ENCODE results near the gene UBE2C.
A peak's percentile ranks its signal among the peaks of the same experiment; 100 is the strongest.

The UBE2C gene

DNA sequence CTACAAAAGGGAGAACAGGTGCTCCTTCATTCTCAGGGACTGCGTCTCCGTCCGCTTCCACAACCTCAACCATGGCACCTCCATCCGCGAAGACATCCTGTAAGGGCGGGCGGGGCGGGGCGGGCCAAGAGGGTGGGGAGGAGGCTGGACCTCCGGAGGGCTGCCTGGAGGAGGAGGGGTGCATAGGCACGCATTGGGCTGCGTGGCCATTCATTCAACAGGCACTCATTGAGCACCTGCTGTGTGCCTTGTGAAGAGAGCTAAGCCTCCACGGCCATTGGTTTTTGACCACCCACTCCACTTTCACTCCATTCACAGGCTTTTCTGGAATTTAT is 45.4 kb downstream of the UBE2C start:
- Histone ChIP-seq H3K9ac (ENCODE audit: low read depth in 1 of 2, low read length in 2 of 2) (peak overlapping the region; percentile 75 to 83), H3K36me3 (ENCODE audit: control insufficient read depth in 2 of 2, insufficient read depth in 2 of 2, low read length in 2 of 2) (peaks cover 2 to 11% of the 10 kb centered on the region in 2 donors), H3K27ac (ENCODE audit: low read depth in 2 of 2, low read length in 2 of 2) (peak overlapping the region; percentile 83 to 91), H3K9me3 (ENCODE audit: control insufficient read depth in 2 of 2, low read length in 2 of 2) (no peaks in the 10 kb centered on the region), H3K27me3 (ENCODE audit: control insufficient read depth in 2 of 2, insufficient read depth in 2 of 2, low read length in 2 of 2) (no peaks in the 10 kb centered on the region), H3K4me1 (ENCODE audit: control insufficient read depth in 2 of 2, insufficient read depth in 2 of 2, low read length in 2 of 2) (peaks cover 23 to 29% of the 10 kb centered on the region in 2 donors), H3K4me3 (ENCODE audit: low read length in 2 of 2) (peak overlapping the region; percentile 95 to 96)

DNA sequence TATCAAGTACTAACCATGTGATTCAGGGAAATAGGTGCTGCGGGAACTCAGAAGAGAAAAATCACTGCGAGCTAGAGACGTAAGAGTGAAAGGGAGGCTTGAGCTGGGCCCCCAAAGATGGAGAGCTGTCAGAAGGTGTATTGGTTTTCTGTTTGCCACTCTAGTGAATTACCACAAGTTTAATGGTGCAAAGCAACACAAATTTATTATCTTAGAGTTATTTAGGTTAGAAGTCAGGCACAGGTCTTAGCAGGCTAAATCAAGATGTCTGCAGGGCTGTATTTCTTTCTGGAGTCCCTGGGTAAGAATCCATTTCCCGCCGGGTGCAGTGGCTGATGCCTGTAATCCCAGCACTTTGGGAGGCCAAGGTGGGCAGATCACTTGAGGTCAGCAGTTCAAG is 47.5 kb downstream of the UBE2C start:
- H3K9me3 ChIP-seq (ENCODE audit: control insufficient read depth in 2 of 2, low read length in 2 of 2), result no peaks in the 10 kb centered on the region
- peaks cover 0 to 2% of the 10 kb centered on the region in 2 donors for H3K36me3 ChIP-seq (ENCODE audit: control insufficient read depth in 2 of 2, insufficient read depth in 2 of 2, low read length in 2 of 2)
- H3K4me3 ChIP-seq (ENCODE audit: low read length in 2 of 2), result no peak overlapping the region
- H3K9ac ChIP-seq (ENCODE audit: low read depth in 1 of 2, low read length in 2 of 2), result no peak overlapping the region
- no peak overlapping the region for H3K27ac ChIP-seq (ENCODE audit: low read depth in 2 of 2, low read length in 2 of 2)
- no peaks in the 10 kb centered on the region for H3K27me3 ChIP-seq (ENCODE audit: control insufficient read depth in 2 of 2, insufficient read depth in 2 of 2, low read length in 2 of 2)
- H3K4me1 ChIP-seq (ENCODE audit: control insufficient read depth in 2 of 2, insufficient read depth in 2 of 2, low read length in 2 of 2), result peaks cover 24 to 27% of the 10 kb centered on the region in 2 donors

DNA sequence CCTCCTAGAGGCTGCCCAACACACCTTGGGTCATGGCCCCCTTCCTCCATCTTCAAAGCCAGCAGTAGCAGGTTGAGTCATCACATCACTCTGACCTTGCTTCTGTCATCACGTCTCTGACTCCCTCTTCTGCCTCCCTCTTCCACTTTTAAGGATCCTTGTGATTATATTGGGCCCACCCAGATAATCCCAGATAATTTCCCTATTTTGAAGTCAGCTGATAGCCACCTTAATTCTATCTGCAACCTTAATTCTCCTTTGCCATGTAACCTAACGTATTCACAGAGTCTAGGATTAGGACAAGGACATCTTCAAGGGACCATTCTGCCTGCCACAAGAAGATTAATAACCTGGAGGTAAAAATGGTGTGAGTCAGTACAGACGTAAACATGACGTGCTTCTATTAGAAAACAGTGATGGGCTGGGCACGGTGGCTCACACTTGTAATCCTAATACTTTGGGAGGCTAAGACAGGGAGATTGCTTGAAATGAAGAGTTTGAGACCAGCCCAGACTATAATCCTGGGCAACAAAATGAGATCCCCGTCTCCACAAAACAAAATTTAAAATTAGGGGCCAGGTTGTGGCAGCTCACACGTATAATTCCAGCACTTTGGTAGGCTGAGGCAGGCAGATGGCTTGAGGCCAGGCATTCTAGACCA is 48.2 kb downstream of the UBE2C start:
- peak overlapping the region; percentile 43 to 57 for H3K27ac ChIP-seq (ENCODE audit: low read depth in 2 of 2, low read length in 2 of 2)
- H3K4me3 ChIP-seq (ENCODE audit: low read length in 2 of 2), result no peak overlapping the region
- H3K9ac ChIP-seq (ENCODE audit: low read depth in 1 of 2, low read length in 2 of 2), result no peak overlapping the region
- H3K36me3 ChIP-seq (ENCODE audit: control insufficient read depth in 2 of 2, insufficient read depth in 2 of 2, low read length in 2 of 2), result no peaks in the 10 kb centered on the region
- H3K27me3 ChIP-seq (ENCODE audit: control insufficient read depth in 2 of 2, insufficient read depth in 2 of 2, low read length in 2 of 2), result no peaks in the 10 kb centered on the region
- H3K9me3 ChIP-seq (ENCODE audit: control insufficient read depth in 2 of 2, low read length in 2 of 2), result no peaks in the 10 kb centered on the region
- peaks cover 22% of the 10 kb centered on the region in 2 donors for H3K4me1 ChIP-seq (ENCODE audit: control insufficient read depth in 2 of 2, insufficient read depth in 2 of 2, low read length in 2 of 2)

DNA sequence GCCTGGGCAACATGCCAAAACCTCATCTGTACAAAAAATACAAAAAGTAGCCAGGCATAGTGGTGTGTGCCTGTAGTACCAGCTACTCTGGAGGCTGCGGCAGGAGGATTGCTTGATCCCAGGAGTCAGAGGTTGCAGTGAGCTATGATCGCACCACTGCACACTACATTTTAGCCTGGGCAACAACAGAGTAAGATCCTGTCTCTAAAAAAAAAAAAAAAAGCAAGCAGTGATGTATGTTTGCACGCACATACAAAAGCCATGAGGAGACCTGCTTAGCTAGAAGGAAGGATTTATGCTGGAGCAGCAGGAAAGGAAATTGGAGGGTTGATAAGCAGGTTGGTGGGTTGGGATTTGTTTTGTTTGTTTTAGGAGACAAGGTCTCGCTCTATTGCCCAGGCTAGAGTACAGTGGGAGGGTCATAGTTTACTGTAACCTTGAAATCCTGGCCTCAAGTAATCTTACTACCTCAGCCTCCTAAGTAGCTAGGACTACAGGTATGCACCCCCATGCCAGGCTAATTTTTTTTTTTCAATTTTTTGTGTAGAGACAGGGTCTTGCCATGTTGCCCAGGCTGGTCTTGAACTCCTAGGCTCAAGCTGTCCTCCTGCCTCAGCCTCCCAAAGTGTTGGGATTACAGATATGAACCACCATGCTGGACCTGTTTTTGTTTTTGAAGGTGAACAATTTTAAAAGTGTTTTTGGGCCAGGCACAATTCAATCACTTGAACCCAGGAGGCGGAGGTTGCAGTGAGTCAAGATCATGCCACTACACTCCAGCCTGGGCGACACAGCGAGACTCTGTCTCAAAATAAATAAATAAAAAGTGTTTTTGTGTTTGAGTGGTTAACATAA is 49.0 kb downstream of the UBE2C start:
- H3K9ac ChIP-seq (ENCODE audit: low read depth in 1 of 2, low read length in 2 of 2), result no peak overlapping the region

DNA sequence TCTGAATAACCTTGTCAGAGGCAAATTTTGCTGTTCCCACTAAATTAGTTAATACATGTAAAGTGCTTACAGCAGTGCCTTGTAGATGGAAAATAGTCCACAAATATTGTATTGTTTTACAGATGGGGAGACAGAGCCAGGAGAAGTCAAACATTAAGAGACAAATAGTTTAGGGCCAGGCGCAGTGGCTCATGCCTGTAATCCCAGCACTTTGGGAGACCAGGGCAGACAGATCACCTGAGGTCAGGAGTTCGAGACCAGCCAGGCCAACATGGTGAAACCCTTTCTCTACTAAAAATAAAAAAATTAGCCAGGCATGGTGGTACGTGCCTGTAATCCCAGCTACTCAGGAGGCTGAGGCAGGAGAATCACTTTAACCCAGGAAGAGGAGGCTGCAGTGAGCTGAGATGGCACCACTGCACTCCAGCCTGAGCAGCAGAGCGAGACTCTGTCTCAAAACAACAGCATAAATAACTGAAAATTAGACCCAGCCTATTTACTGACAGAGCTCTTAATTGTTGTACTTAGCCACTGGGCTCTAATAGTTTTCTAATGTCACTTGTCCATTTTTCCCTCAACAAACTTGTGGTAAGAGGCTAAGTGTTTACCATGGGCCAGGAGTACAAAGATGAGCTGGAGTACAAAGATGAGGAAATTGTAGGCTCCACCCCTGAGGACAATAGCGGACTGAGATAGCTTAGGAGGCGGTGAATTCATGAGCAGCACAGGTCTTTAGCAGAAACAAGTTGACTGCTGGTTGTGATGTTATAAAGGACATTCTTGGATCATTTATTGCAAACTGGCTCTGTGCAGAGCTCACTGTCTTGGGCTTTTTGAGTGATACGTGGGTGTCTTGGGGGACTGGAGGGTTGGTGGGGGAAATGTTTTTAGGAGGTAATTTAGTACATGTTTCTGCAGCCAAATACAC is 51.4 kb downstream of the UBE2C start:
- Histone ChIP-seq H3K4me3 (ENCODE audit: low read length in 2 of 2) (no peak overlapping the region), H3K9me3 (ENCODE audit: control insufficient read depth in 2 of 2, low read length in 2 of 2) (no peaks in the 10 kb centered on the region), H3K27ac (ENCODE audit: low read depth in 2 of 2, low read length in 2 of 2) (peak overlapping the region in 1 of 2 donors; percentile 22), H3K27me3 (ENCODE audit: control insufficient read depth in 2 of 2, insufficient read depth in 2 of 2, low read length in 2 of 2) (no peaks in the 10 kb centered on the region), H3K36me3 (ENCODE audit: control insufficient read depth in 2 of 2, insufficient read depth in 2 of 2, low read length in 2 of 2) (no peaks in the 10 kb centered on the region), H3K4me1 (ENCODE audit: control insufficient read depth in 2 of 2, insufficient read depth in 2 of 2, low read length in 2 of 2) (peaks cover 11 to 24% of the 10 kb centered on the region in 2 donors), H3K9ac (ENCODE audit: low read depth in 1 of 2, low read length in 2 of 2) (no peak overlapping the region)

More for the DNA sequence above, 49.0 kb downstream of the UBE2C start:
- H3K9me3 ChIP-seq (ENCODE audit: control insufficient read depth in 2 of 2, low read length in 2 of 2), result no peaks in the 10 kb centered on the region
- H3K36me3 ChIP-seq (ENCODE audit: control insufficient read depth in 2 of 2, insufficient read depth in 2 of 2, low read length in 2 of 2), result no peaks in the 10 kb centered on the region
- H3K27me3 ChIP-seq (ENCODE audit: control insufficient read depth in 2 of 2, insufficient read depth in 2 of 2, low read length in 2 of 2), result no peaks in the 10 kb centered on the region
- peak overlapping the region; percentile 43 to 57 for H3K27ac ChIP-seq (ENCODE audit: low read depth in 2 of 2, low read length in 2 of 2)
- H3K4me1 ChIP-seq (ENCODE audit: control insufficient read depth in 2 of 2, insufficient read depth in 2 of 2, low read length in 2 of 2), result peaks cover 16 to 20% of the 10 kb centered on the region in 2 donors
- H3K4me3 ChIP-seq (ENCODE audit: low read length in 2 of 2), result no peak overlapping the region

DNA sequence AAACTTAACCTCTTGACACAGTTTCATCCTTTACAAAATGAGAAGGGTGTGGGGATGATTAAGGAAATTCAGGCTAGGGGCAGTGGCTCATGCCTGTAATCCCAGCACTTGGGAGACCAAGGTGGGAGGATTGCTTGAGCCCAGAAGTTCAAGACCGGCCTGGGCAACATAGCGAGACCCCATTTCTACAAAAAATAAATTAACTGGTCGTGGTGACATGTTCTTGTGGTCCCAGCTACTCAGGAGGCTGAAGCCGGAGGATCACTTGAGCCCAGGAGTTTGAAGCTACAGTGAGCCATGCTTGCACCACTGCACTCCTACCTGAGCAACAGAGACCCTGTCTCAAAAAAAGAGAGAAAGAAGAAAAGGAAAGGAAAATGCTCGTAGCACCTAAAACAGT is 54.0 kb downstream of the UBE2C start:
- no peak overlapping the region for H3K4me3 ChIP-seq (ENCODE audit: low read length in 2 of 2)
- H3K36me3 ChIP-seq (ENCODE audit: control insufficient read depth in 2 of 2, insufficient read depth in 2 of 2, low read length in 2 of 2), result no peaks in the 10 kb centered on the region
- no peak overlapping the region for H3K9ac ChIP-seq (ENCODE audit: low read depth in 1 of 2, low read length in 2 of 2)
- H3K27ac ChIP-seq (ENCODE audit: low read depth in 2 of 2, low read length in 2 of 2), result peak overlapping the region in 1 of 2 donors; percentile 32
- H3K4me1 ChIP-seq (ENCODE audit: control insufficient read depth in 2 of 2, insufficient read depth in 2 of 2, low read length in 2 of 2), result peaks cover 4 to 17% of the 10 kb centered on the region in 2 donors
- no peaks in the 10 kb centered on the region for H3K9me3 ChIP-seq (ENCODE audit: control insufficient read depth in 2 of 2, low read length in 2 of 2)
- no peaks in the 10 kb centered on the region for H3K27me3 ChIP-seq (ENCODE audit: control insufficient read depth in 2 of 2, insufficient read depth in 2 of 2, low read length in 2 of 2)
